Keratinocyte (primary cell): ENCODE data around the gene PIM3.

ENCODE experiments used
- EZH2 ChIP-seq: IDR thresholded peaks from one replicate; pipeline ENCODE4 v1.6.1; 2012; ENCODE audit warnings: inconsistent platforms, mild to moderate bottlenecking, low read length, moderate library complexity
- TF ChIP-seq, protein P1 (sequence below), 3 experiments: IDR thresholded peaks in 1 of 3; conservative IDR thresholded peaks in 1 of 3; optimal IDR thresholded peaks in 1 of 3; 2 replicates in 2 of 3; 3 replicates in 1 of 3; pipeline versions ENCODE3 to v1.5.1; 2011; ENCODE audit warnings: low read length in 3 of 3, mild to moderate bottlenecking in 3 of 3, moderate library complexity in 2 of 3, control low read depth in 1 of 3, inconsistent platforms in 1 of 3; ENCODE audit not compliant: insufficient read depth in 2 of 3; ENCODE audit errors: extremely low read depth in 1 of 3

DNA sequence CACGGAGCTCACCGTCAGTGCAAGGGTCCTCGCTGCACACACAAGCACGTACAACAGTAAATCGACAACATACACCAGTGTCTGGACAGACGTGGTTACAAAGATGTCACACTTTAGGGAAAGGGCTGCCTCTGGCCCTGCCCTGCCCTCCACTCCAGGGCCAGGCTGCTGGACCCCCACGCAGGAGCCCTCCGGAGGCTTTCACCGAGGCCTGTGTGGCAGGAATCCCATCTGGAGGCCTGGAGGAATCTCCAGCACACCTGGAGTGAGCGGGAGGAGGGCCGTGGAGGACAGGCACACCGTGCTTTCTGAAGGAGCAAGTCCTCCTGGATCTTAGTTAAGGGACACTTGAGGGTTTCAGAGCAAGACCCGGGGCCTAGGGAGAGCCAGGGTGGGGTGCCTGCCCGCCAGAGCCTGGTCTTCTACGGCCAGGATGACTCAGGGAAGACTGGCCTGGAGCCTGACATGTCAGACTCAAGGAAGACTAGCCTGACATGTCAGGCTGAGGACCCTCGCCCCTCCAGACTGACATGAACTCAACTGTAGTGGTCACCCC is 2.1 kb upstream of the PIM3 start:
- TF ChIP-seq, protein P1, sequence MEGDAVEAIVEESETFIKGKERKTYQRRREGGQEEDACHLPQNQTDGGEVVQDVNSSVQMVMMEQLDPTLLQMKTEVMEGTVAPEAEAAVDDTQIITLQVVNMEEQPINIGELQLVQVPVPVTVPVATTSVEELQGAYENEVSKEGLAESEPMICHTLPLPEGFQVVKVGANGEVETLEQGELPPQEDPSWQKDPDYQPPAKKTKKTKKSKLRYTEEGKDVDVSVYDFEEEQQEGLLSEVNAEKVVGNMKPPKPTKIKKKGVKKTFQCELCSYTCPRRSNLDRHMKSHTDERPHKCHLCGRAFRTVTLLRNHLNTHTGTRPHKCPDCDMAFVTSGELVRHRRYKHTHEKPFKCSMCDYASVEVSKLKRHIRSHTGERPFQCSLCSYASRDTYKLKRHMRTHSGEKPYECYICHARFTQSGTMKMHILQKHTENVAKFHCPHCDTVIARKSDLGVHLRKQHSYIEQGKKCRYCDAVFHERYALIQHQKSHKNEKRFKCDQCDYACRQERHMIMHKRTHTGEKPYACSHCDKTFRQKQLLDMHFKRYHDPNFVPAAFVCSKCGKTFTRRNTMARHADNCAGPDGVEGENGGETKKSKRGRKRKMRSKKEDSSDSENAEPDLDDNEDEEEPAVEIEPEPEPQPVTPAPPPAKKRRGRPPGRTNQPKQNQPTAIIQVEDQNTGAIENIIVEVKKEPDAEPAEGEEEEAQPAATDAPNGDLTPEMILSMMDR (optimal IDR thresholded peaks at IDR 0.05 in 1 of 3, IDR thresholded peaks at IDR 0.05 in 1 of 3, conservative IDR thresholded peaks at IDR 0.05 in 1 of 3; ENCODE audit: extremely low read depth in 1 of 3, insufficient read depth in 2 of 3, low read length in 3 of 3) = no peak
- no peak for TF ChIP-seq EZH2
